ENCODE data around the gene WNK2. TPM values are rescaled to one million over a fixed set of nuclear protein-coding genes. Genes with fewer than 3 reads are reported as not detected.

Gene WNK2
- polyA plus RNA-seq, 1 donor, result 17.2 TPM

- DNase-seq, result no peak
Observed at GRCh38 chr9:93219692-93220091, 35.8 kb downstream of the WNK2 start.

DNA sequence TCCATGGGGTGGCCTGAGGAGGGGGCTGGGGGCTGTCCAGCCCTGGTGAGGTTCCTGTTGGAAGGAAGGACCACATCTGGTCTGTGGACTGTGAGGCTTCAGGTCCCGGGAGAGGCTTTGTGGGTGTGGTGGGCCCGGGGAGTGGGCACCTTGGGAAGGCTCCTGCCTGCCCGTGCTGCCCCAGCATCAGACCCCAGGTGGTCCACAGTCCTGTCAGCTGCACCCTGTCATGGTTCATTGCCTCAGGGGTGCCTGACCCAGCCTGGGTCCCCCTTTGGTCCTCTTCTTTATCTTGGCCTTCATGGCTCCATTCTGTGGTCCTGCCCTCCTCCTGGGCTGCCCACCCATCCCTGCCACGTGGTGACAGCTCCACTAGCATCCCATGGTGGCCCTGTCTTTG, 36.7 kb downstream of the WNK2 start:
- DNase-seq, result no peak

GRCh38 chr9:93221044-93221443, 37.1 kb downstream of the WNK2 start:
- no peak for DNase-seq

DNA sequence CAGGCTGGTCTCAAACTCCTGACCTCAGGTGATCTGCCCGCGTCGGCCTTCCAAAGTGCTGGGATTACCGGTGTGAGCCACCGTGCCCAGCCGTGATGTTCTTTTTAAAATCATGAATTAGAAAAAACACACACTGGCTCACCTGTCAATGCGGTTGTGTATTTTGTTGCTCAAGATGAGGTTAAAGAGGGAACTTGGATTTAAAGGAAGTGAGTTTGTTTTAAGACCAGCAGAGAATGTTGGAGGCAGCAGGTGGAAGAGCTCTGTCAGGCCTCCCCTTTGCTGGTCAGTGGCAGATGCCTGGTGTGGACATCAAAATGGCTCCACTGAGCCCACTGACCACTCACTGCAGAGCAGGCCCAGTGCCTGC, 38.9 kb downstream of the WNK2 start:
- no peak for DNase-seq

DNA sequence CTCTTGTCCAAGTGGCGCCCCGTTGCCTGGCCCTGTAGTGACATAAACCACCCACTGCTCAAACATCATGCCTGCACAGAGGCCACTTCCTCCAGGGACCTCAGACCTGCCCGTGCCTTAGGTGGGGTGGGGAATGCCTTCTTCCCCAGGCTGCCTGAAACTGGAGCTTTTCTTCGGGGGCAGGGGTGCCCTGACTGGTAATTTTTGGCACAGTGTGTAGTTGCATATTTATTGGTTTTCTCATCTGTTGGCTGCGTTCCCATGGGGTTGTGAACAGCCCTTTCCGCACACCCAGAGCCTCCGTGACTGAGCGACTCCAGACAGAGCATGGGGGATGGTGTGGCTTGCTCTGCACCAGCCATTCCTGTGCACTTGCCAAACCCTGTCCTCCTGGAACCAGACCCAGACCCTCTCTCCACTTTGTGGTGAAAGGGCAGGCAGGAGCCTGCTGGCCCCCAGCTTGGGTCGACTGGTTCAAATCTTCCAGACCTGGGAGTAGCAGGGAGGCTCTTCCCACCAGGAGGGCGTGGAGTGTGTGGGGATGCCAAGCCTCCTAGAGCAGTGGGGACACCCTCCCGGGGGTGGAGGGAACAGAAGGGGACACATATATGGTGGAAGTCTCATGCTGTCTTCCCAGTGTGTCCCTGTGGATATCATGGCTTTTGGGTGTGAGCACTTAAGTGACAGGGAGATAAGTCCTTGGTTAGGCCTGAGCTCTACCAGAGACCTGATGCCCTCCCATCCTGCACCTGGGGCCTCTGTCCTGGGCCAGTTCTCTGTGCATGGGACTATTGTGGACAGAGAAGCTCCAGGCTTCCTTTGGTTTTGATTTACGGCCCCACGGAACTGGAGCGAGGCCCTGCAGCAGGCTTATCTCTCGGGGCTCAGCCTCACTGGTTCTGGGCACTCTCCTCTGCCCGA, 39.6 kb downstream of the WNK2 start:
- no peak for DNase-seq

- no peak for DNase-seq
Observed at GRCh38 chr9:93224591-93224990, 40.7 kb downstream of the WNK2 start.

DNA sequence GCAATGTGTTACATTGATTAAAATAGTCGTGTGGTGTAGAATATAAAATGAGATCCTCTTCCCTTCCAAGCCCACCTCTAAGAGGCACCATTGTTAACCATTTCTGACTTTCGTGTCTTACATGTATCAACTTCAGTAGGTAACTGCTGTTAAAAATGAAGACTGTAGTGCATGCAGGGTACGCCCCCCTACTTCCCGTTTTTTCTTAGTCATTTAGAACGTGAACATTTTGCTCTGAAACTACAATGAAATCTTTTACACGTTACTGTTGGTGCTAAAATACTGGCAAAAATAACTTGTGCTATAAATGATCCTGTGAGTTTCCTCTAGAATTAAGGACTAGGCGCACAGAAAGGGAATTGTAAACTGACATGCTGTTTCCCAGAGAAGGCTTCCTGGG, 41.5 kb downstream of the WNK2 start:
- no peak for DNase-seq

GRCh38 chr9:93225892-93226291, 42.0 kb downstream of the WNK2 start:
- DNase-seq, result no peak

- no peak for DNase-seq
Observed at GRCh38 chr9:93226819-93227218, 42.9 kb downstream of the WNK2 start.

DNA sequence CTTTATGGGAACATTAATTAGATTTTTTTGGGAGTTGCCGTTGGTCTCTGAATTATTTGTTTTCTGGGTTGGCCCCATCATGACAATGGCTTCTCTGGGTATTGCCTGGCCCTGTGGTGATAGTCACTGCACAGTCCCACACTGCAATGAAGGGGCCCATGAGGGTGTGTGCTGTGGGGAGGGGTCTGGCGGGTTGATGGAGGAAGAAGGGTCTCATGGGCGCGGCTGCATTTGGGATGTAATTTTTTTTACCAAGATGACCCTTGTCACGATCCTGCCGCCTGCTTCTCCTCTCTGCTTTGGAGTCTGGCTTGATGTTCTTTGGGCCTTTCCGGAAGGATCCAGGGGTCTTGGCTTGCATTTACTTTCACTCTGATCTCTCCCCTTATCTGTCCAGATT, 44.1 kb downstream of the WNK2 start:
- no peak for DNase-seq

DNA sequence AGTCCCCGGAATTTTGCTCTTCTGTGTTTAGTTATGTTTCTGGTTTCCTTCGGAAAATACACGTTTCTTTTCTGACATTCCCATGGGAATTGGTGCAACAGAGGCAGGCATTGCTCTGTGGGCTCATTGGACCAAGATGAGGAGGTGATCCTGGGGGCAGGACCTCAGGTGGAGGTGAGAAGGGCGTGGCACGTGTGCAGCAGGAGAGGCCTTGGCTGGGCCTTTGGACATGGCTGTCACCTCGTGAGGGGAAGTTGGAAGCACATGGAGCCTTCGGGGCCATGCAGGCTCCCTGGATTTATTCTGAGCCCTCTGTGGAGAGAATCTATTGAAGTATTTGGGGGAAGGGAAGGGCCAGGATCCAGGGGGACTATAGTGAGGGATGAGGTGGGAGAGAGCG, 44.5 kb downstream of the WNK2 start:
- no peak for DNase-seq

GRCh38 chr9:93229636-93230035, 45.7 kb downstream of the WNK2 start:
- no peak for DNase-seq

DNA sequence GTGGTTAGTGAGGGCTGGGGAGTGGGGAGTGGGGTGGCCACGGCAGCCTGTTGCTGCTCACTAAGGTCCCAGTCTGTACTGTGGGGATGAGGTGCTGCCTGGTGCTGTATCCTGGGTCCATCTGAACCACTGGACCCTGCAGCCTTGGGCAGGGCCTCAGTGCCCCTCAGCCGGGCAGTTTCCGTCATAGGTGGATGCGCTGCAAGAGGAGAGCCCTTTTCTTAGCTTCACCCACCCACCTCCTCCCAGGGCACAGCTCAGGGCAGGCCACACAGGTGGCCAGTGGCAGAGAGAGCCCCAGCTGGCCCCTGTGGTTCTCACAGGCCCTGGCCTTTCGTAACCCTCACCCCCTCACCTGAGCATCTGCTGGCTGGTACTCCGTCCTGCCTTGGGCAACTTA, 46.2 kb downstream of the WNK2 start:
- no peak for DNase-seq

DNA sequence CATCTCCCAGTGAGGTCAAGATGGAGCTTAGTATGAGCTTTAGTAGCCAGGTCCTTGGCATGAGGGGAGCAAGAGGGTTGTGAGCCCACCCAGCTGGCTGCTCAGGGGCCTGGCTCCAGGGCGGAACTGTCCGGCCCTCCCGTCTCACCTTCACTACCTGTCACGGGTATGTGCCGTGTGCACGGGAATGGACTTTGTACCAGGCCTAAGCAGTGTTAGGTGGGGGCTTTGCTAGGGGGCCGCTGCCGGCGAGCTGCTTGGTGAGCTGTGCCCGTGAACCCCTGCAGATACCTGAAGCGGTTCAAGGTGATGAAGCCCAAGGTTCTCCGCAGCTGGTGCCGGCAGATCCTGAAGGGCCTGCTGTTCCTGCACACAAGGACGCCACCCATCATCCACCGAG, 46.7 kb downstream of the WNK2 start:
- no peak for DNase-seq

DNA sequence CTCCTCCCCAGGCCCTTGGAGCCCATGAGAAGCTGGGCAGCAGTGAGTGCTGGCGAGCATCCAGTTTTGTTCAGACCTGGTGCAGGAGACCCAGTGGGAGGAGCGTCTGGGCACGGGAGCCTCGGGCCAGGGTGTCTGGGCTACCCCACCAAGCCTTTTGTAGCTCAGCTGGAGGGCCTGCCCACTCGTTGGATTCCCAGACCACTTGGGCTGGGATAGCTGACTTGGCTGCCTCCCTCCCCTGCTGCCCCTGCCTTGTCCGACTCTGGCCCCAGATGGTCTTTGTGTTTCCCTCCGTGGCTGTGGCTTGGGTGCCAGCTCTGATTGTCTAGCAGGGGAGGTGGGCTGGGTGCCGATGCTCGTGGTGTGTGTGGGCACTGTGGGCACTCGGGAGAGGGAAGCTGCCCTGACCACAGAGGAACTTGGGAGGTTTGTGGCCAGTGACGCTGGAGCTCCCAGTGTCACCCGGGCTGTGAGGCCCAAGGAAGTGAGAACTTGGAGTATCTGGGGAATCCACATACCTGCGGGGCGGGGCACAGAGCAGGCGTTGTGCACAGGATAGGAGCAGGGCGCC, 47.3 kb downstream of the WNK2 start:
- DNase-seq, result peak; percentile 32

GRCh38 chr9:93231716-93232115, 47.8 kb downstream of the WNK2 start:
- DNase-seq, result no peak

GRCh38 chr9:93232388-93232960, 48.5 kb downstream of the WNK2 start:
- no peak for DNase-seq

GRCh38 chr9:93233033-93233432, 49.1 kb downstream of the WNK2 start:
- DNase-seq, result no peak

DNA sequence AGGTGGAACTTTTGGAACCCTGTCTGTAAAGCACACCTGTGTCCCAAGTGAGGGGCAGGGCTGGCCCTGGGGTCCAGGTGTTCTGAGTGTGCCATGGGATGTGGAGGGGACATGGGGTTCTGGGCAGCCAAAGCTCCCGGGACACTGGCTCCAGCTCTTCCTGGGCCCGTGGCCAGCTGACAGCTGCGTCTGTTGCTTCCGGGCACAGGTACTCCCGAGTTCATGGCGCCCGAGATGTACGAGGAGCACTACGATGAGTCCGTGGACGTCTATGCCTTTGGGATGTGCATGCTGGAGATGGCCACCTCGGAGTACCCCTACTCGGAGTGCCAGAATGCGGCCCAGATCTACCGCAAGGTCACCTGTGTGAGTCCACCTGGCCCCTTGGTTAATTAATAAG, 50.7 kb downstream of the WNK2 start:
- DNase-seq, result no peak

GRCh38 chr9:93235300-93235960, 51.5 kb downstream of the WNK2 start:
- DNase-seq, result peak; percentile 73

DNA sequence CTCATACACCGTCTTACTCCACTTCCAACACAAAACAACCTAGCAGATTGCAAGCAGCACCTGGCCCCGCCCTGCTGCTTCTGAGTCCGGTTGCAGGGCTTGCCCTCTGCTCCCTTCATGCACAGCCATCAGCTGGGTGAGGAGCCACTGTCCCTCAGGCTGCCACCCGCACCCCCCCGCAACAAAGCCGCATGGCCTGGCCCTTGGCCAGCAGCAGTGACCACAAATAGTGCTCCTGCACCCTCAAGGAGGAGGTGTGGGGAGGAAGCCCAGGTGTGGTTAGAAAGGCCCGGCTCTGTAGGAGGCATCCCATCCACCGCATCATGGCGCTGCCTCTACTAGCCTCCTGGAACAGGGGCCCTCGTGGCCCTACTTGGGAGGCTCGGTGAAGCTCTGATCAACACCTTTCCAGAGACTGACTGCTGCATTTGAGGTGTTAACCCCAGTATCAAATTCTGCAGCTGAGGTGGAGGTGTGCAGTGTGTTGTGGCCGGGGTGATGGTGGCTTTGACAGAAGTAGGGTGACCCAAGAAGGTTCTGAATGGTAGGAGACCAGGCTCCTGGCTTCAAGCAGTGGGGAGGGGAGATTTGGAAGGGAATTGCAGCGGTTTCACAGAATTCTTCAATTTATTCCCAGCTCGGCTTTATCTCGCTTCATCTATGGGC, 52.7 kb downstream of the WNK2 start:
- DNase-seq, result no peak

DNA sequence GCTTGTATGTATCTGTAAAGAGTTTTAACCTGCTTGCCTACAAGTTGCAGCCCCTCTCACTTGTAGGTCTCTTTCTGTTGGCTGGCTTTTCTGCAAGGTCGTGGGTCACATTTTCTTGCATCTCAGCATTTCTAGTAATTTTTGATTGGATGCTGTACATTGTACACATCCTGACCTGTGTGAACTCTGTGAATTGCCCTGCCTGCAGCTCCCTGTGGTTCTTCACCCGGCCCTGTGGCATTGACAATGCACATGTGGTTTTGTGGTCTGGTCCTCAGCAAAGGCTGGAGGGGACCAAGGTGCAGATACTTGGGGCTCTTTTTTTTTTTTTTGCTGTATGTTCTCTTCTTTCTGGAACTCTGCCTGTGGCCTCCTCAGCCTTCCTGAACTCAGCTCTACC, 53.6 kb downstream of the WNK2 start:
- no peak for DNase-seq

All from hindlimb muscle (tissue), 1 donor.